ENCODE measurements around the gene CFAP97D1. TPM values are rescaled to one million over a fixed set of nuclear protein-coding genes. Genes with fewer than 3 reads are reported as not detected.

Gene CFAP97D1
- total and polyA plus RNA-seq, 3 donors from 2014 or later = 6.3 to 32.4 (median 20.0) TPM

DNA sequence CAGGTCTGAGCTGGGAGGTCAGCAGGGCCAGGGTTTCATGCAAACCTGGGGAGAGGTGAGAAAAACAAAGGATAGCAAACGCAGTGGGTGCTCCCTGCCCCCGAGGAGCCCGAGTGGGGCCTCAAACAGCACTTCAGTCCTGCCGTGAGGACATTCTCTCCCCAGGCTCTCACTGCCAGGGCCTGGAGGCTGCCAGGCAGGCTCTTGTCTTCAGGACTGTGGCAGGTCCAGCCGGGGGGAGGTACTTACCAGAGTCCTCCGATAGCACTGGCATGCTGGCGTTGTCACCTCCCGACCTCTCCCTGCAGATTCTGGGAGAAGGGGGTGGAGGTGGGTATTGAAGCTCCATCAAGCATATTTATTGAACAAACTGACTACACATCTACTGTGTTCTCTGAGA lies 51.4 kb downstream of the CFAP97D1 start:
- Histone ChIP-seq H3K4me3 (no peak overlapping the region), H3K36me3 (ENCODE audit: low read depth, missing control alignments) (no peaks in the 10 kb centered on the region), H3K27me3 (no peaks in the 10 kb centered on the region), H3K27ac (no peak overlapping the region), H3K9me3 (no peaks in the 10 kb centered on the region), H3K4me1 (peaks cover 5% of the 10 kb centered on the region)
- 61 to 72% methylated on average over 7 to 8 of the region's 8 CpGs for WGBS, 2 donors
- TF ChIP-seq, protein P1, sequence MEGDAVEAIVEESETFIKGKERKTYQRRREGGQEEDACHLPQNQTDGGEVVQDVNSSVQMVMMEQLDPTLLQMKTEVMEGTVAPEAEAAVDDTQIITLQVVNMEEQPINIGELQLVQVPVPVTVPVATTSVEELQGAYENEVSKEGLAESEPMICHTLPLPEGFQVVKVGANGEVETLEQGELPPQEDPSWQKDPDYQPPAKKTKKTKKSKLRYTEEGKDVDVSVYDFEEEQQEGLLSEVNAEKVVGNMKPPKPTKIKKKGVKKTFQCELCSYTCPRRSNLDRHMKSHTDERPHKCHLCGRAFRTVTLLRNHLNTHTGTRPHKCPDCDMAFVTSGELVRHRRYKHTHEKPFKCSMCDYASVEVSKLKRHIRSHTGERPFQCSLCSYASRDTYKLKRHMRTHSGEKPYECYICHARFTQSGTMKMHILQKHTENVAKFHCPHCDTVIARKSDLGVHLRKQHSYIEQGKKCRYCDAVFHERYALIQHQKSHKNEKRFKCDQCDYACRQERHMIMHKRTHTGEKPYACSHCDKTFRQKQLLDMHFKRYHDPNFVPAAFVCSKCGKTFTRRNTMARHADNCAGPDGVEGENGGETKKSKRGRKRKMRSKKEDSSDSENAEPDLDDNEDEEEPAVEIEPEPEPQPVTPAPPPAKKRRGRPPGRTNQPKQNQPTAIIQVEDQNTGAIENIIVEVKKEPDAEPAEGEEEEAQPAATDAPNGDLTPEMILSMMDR (IDR thresholded peaks at IDR 0.05) = no peak
- no peak for TF ChIP-seq POLR2A (IDR thresholded peaks at IDR 0.05)
- no peak for DNase-seq
- intact Hi-C loops (cut with DNase I; ENCODE audit: low total_unique reads) = no loop called here

GRCh38 chr17:43832168-43832975 lies 52.1 kb downstream of the CFAP97D1 start:
- Histone ChIP-seq H3K36me3 (ENCODE audit: low read depth, missing control alignments) (no peaks in the 10 kb centered on the region), H3K9me3 (no peaks in the 10 kb centered on the region), H3K27me3 (no peaks in the 10 kb centered on the region), H3K27ac (peak overlapping the region; percentile 55 to 66), H3K4me3 (peak overlapping the region; percentile 69 to 80), H3K4me1 (peaks cover 5% of the 10 kb centered on the region)
- TF ChIP-seq POLR2A (IDR thresholded peaks at IDR 0.05) = no peak
- TF ChIP-seq, protein P1 (IDR thresholded peaks at IDR 0.05) = no peak
- peak; percentile 43 for DNase-seq
- intact Hi-C loops (cut with DNase I; ENCODE audit: low total_unique reads) = no loop called here
- 12 to 15% methylated on average over 28 to 34 of the region's 51 CpGs for WGBS, 2 donors

DNA sequence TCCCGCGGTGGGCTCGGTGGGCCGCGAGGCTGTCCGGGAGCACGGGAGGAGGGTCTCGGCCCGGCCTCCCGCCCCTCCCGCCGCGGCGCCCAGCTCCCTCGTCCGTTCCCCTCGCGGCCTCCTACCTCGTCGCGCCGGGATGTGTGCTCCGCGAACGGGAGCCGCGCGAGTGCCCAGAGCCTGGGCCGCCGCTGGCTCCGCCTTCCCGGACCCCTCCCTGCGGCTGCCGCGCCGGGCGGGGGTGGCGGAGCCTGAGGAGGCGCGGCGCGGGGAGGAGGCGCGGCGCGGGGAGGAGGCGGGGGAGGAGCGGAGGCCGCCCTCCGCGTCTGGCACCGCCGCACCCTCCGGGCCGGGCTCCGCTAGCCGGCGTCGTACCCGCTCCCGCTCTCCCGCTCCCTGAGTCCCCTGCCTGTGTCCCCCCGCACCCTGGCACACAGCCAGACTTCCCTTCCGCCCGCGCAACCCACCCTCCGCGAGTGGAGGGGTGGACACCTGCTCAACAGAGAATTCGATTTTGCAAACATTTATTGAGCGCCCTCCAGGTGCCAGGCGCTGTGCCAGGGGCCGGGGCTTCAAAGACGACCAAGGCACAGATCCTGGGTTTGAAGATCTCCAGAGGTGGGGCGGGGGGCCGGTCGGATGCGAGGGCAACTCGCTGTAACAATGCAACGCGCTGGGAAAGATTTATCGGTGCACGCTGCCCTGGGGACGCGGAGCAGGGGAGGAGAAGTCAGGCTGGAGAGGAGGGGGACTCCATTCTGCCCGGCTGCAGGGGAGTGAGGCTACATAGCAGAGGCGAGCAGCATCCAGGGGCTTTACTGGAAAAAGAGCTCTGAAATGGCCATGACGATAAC lies 53.0 kb downstream of the CFAP97D1 start, which contains the start of gene MPP3:
TSS of gene MPP3 (minus strand) at position 171 of the 854 bp plus-strand sequence. CDS start 1,240 bp downstream, outside the sequence.
- no peak for TF ChIP-seq POLR2A (IDR thresholded peaks at IDR 0.05)
- TF ChIP-seq, protein P1 (IDR thresholded peaks at IDR 0.05) = no peak
- H3K4me3 ChIP-seq = peak within 1 kb of the TSS; percentile 69 to 80
- no peaks in the 10 kb centered on the region for H3K36me3 ChIP-seq (ENCODE audit: low read depth, missing control alignments)
- WGBS, 2 donors = 1 to 25% methylated on average over 3 to 40 of the region's 87 CpGs
- H3K27ac ChIP-seq = peak within 1 kb of the TSS; percentile 55 to 66
- H3K9me3 ChIP-seq = no peaks in the 10 kb centered on the region
- H3K27me3 ChIP-seq = no peaks in the 10 kb centered on the region
- peaks cover 5% of the 10 kb centered on the region for H3K4me1 ChIP-seq
- DNase-seq = peak; percentile 64
- intact Hi-C loops (cut with DNase I; ENCODE audit: low total_unique reads) = no loop called here

DNA sequence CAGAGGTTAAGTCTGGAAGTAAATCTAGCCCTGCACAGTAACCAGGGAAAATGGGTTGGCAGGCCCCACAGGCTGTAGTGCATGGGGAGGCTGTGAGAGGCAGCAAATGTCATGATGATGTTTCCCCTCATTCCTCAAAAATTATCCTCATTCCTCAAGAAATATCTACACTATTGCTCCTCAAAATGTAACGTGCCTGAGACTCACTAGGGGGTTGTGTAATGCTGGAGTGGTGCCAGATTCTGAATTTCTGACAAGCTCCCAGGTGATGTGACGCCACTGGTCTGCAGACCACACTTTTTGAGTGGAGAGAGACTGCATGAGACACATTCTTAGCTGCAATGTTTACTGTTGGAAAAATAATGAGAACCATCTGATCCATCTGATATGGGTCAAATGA lies 53.9 kb downstream of the CFAP97D1 start:
- Histone ChIP-seq H3K36me3 (ENCODE audit: low read depth, missing control alignments) (no peaks in the 10 kb centered on the region), H3K4me3 (no peak overlapping the region), H3K27me3 (no peaks in the 10 kb centered on the region), H3K9me3 (no peaks in the 10 kb centered on the region), H3K4me1 (peaks cover 5% of the 10 kb centered on the region), H3K27ac (no peak overlapping the region)
- DNase-seq = no peak
- WGBS, 2 donors = 49 to 57% methylated on average over 2 of the region's 2 CpGs
- TF ChIP-seq POLR2A (IDR thresholded peaks at IDR 0.05) = no peak
- TF ChIP-seq, protein P1 (IDR thresholded peaks at IDR 0.05) = no peak
- intact Hi-C loops (cut with DNase I; ENCODE audit: low total_unique reads) = no loop called here

Other genes starting within 250 kb of the CFAP97D1 start
- gene ETV4, start 234.1 kb upstream of the CFAP97D1 start, total RNA-seq = 1 to 10 TPM; 1.4 to 2.2 TPM
- gene ETV4, start 234.1 kb upstream of the CFAP97D1 start, polyA plus RNA-seq (ENCODE audit: insufficient read depth, low read depth, low replicate concordance) = 1.6 TPM
- gene MEOX1, start 118.5 kb upstream of the CFAP97D1 start, total RNA-seq = 1 to 10 TPM in 1 of 2 donors, under 1 TPM in 1; 0.12 to 2.8 TPM
- 6.1 TPM for gene MEOX1, start 118.5 kb upstream of the CFAP97D1 start, polyA plus RNA-seq (ENCODE audit: insufficient read depth, low read depth, low replicate concordance)
- under 1 TPM in 1 of 2 donors, not detected in 1; 0.24 TPM for gene SOST, start 21.6 kb upstream of the CFAP97D1 start, total RNA-seq
- not detected for gene SOST, start 21.6 kb upstream of the CFAP97D1 start, polyA plus RNA-seq (ENCODE audit: insufficient read depth, low read depth, low replicate concordance)
- gene DUSP3, start 1.5 kb upstream of the CFAP97D1 start, total RNA-seq = 10 to 100 TPM; 59.2 to 75.1 TPM
- gene DUSP3, start 1.5 kb upstream of the CFAP97D1 start, polyA plus RNA-seq (ENCODE audit: insufficient read depth, low read depth, low replicate concordance) = 54.8 TPM
- gene MPP3, start 52.7 kb downstream of the CFAP97D1 start, total RNA-seq = 10 to 100 TPM; 16.7 to 18.2 TPM
- 5.9 TPM for gene MPP3, start 52.7 kb downstream of the CFAP97D1 start, polyA plus RNA-seq (ENCODE audit: insufficient read depth, low read depth, low replicate concordance)
- 10 to 100 TPM; 48.4 to 53.9 TPM for gene CD300LG, start 66.7 kb downstream of the CFAP97D1 start, total RNA-seq
- 49.2 TPM for gene CD300LG, start 66.7 kb downstream of the CFAP97D1 start, polyA plus RNA-seq (ENCODE audit: insufficient read depth, low read depth, low replicate concordance)
- gene MPP2, start 127.1 kb downstream of the CFAP97D1 start, total RNA-seq = 10 to 100 TPM; 25.1 to 25.8 TPM
- 31.4 TPM for gene MPP2, start 127.1 kb downstream of the CFAP97D1 start, polyA plus RNA-seq (ENCODE audit: insufficient read depth, low read depth, low replicate concordance)
- gene PPY, start 162.0 kb downstream of the CFAP97D1 start, total RNA-seq = not detected
- 0.99 TPM for gene PPY, start 162.0 kb downstream of the CFAP97D1 start, polyA plus RNA-seq (ENCODE audit: insufficient read depth, low read depth, low replicate concordance)
- gene PYY, start 173.5 kb downstream of the CFAP97D1 start, total RNA-seq = under 1 TPM in 1 of 2 donors, not detected in 1; 0.37 TPM
- 1.5 TPM for gene PYY, start 173.5 kb downstream of the CFAP97D1 start, polyA plus RNA-seq (ENCODE audit: insufficient read depth, low read depth, low replicate concordance)
- 1 to 10 TPM; 2.5 to 3.1 TPM for gene NAGS, start 224.2 kb downstream of the CFAP97D1 start, total RNA-seq
- 6.5 TPM for gene NAGS, start 224.2 kb downstream of the CFAP97D1 start, polyA plus RNA-seq (ENCODE audit: insufficient read depth, low read depth, low replicate concordance)
- gene TMEM101, start 234.5 kb downstream of the CFAP97D1 start, total RNA-seq = 10 to 100 TPM; 38.4 to 63.3 TPM
- gene TMEM101, start 234.5 kb downstream of the CFAP97D1 start, polyA plus RNA-seq (ENCODE audit: insufficient read depth, low read depth, low replicate concordance) = 51.1 TPM